SK-N-MC (cell line): ENCODE measurements around the gene ENPP5.

Source experiments
- EZH2 ChIP-seq: fragments of 200-600 bp; sonication (generic); IDR thresholded peaks from one replicate; pipeline ENCODE4 v1.6.1; 2017; ENCODE audit warnings: antibody characterized with exemption
- FOXP2 ChIP-seq: optimal IDR thresholded peaks from 2 replicates; pipeline ENCODE3; 2011; ENCODE audit warnings: mild to moderate bottlenecking, moderate library complexity; ENCODE audit not compliant: insufficient read depth; ENCODE audit errors: extremely low read length, control extremely low read depth
- POLR2AphosphoS5 ChIP-seq: IDR thresholded peaks from 2 replicates; pipeline ENCODE4 v1.6.1; 2012; ENCODE audit warnings: mild to moderate bottlenecking, low read depth, low read length, borderline replicate concordance

DNA sequence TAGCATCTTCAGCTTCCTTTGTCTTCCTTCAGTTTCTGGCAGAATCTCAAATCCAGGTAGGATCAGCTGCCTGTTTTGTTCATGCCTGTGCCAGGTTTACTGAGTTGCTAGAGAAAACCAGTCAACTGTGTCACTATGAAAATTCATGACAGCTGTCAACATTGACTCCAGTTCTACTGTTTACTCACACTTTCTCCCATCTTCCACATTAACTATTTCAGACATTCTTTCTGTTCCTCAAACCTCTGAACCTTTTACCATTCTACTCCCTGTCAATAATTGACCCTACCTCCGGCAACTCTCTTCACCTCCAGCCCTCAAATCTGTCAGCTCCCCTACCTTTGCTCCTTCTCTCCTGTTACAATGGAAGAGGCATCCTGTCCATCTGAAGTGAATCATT lies 32.5 kb downstream of the ENPP5 start:
- no peak for TF ChIP-seq POLR2AphosphoS5
- TF ChIP-seq EZH2, result no peak
- no peak for TF ChIP-seq FOXP2
